ENCODE data around the gene CHAC1.
"Not testable (repeated sequence)": the region's sequence is repeated elsewhere in the genome, so short reads cannot be mapped to it uniquely, and the experiment has no call there.

CHAC1 gene

GRCh38 chr15:40938536-40938870 is 14.8 kb upstream of the CHAC1 start:
- no peak for DNase-seq

GRCh38 chr15:40940296-40940801 is 12.9 kb upstream of the CHAC1 start:
- DNase-seq: peak; percentile 14

- DNase-seq: no peak
Observed at GRCh38 chr15:40941068-40941527, 12.2 kb upstream of the CHAC1 start.

- DNase-seq: peak; percentile 51
Observed at GRCh38 chr15:40941528-40942336, 11.5 kb upstream of the CHAC1 start.

GRCh38 chr15:40942337-40942854 is 10.9 kb upstream of the CHAC1 start:
- no peak for DNase-seq

- no peak for DNase-seq
Observed at GRCh38 chr15:40942878-40943277, 10.4 kb upstream of the CHAC1 start.

GRCh38 chr15:40943764-40944365 is 9.4 kb upstream of the CHAC1 start:
- no peak for DNase-seq

GRCh38 chr15:40944510-40945296 is 8.6 kb upstream of the CHAC1 start:
- DNase-seq: no peak

GRCh38 chr15:40948706-40949473 is 4.4 kb upstream of the CHAC1 start:
- DNase-seq: no peak

GRCh38 chr15:40949756-40950207 is 3.5 kb upstream of the CHAC1 start:
- no peak for DNase-seq

- no peak for DNase-seq
Observed at GRCh38 chr15:40951764-40952163, 1.5 kb upstream of the CHAC1 start.

GRCh38 chr15:40952301-40952900 is 870 bp upstream of the CHAC1 start:
- DNase-seq: no peak

GRCh38 chr15:40953713-40954074 is 423 bp downstream of the CHAC1 start:
- no peak for DNase-seq

- not testable (repeated sequence) for DNase-seq
Observed at GRCh38 chr15:40954158-40954848, 1.0 kb downstream of the CHAC1 start.

- DNase-seq: no peak
Observed at GRCh38 chr15:40955141-40955903, 2.1 kb downstream of the CHAC1 start.

- no peak for DNase-seq
Observed at GRCh38 chr15:40955930-40956540, 2.8 kb downstream of the CHAC1 start.

- DNase-seq: no peak
Observed at GRCh38 chr15:40956541-40956982, 3.3 kb downstream of the CHAC1 start.

- DNase-seq: no peak
Observed at GRCh38 chr15:40957041-40957555, 3.8 kb downstream of the CHAC1 start.

GRCh38 chr15:40957581-40958051 is 4.3 kb downstream of the CHAC1 start:
- DNase-seq: no peak

GRCh38 chr15:40958146-40958545 is 4.9 kb downstream of the CHAC1 start:
- DNase-seq: no peak

Measured in DMS153 (cell line).